HG02678 (cell line): ENCODE data around the gene ZNF432.
"Not testable (repeated sequence)": the region's sequence is repeated elsewhere in the genome, so short reads cannot be mapped to it uniquely, and the experiment has no call there.

Source experiments
- ATAC-seq: cut with Tn5 transposase; IDR thresholded peaks from one replicate; pipeline ENCODE4 v1.9.1; 2021; ENCODE audit warnings: mild to moderate bottlenecking, moderate library complexity; ENCODE audit not compliant: unreplicated experiment

ZNF432 gene

GRCh38 chr19:52048555-52049501 is at the start of gene ZNF432:
Gene ZNF432, minus strand, starts transcription at chr19:52048838. Its CDS starts 1,970 bp downstream, at chr19:52046868.
- ATAC-seq: peak; percentile 91

GRCh38 chr19:52096416-52096815 is 47.8 kb upstream of the ZNF432 start:
- ATAC-seq: not testable (repeated sequence)

GRCh38 chr19:52095172-52096014 is 46.8 kb upstream of the ZNF432 start, which contains the start of gene ZNF841:
Gene ZNF841, minus strand, starts transcription at chr19:52095765. Its CDS starts 10,964 bp downstream, at chr19:52084801.
- peak; percentile 95 for ATAC-seq

GRCh38 chr19:52094526-52095130 is 46.0 kb upstream of the ZNF432 start:
- no peak for ATAC-seq

- no peak for ATAC-seq
Measured at GRCh38 chr19:52086481-52086880, 37.8 kb upstream of the ZNF432 start.

GRCh38 chr19:52070496-52070895 is 21.9 kb upstream of the ZNF432 start:
- ATAC-seq: no peak

- no peak for ATAC-seq
Measured at GRCh38 chr19:52069653-52070052, 21.0 kb upstream of the ZNF432 start.

GRCh38 chr19:52066258-52066863 is 17.7 kb upstream of the ZNF432 start:
- ATAC-seq: no peak

GRCh38 chr19:52065399-52065798 is 16.8 kb upstream of the ZNF432 start:
- no peak for ATAC-seq

GRCh38 chr19:52056480-52056879 is 7.8 kb upstream of the ZNF432 start:
- ATAC-seq: not testable (repeated sequence)

- not testable (repeated sequence) for ATAC-seq
Measured at GRCh38 chr19:52051736-52052135, 3.1 kb upstream of the ZNF432 start.

- ATAC-seq: no peak
Measured at GRCh38 chr19:52039169-52039568, 9.5 kb downstream of the ZNF432 start.

GRCh38 chr19:52034051-52034728 is 14.4 kb downstream of the ZNF432 start:
- no peak for ATAC-seq

- ATAC-seq: peak; percentile 33
Measured at GRCh38 chr19:52028780-52029123, 19.9 kb downstream of the ZNF432 start.

GRCh38 chr19:52028027-52028779 is 20.4 kb downstream of the ZNF432 start, which contains the start of gene ZNF614:
Gene ZNF614, minus strand, starts transcription at chr19:52028379. Its CDS starts 2,634 bp downstream, at chr19:52025745.
- peak; percentile 88 for ATAC-seq

GRCh38 chr19:52026255-52026990 is 22.2 kb downstream of the ZNF432 start:
- not testable (repeated sequence) for ATAC-seq

GRCh38 chr19:52024478-52024877 is 24.2 kb downstream of the ZNF432 start:
- ATAC-seq: not testable (repeated sequence)

- ATAC-seq: no peak
Measured at GRCh38 chr19:52022193-52022592, 26.4 kb downstream of the ZNF432 start.

- ATAC-seq: no peak
Measured at GRCh38 chr19:52020506-52020905, 28.1 kb downstream of the ZNF432 start.
